Activated CD4-positive, alpha-beta T cell treated with anti-CD3 and anti-CD28 coated beads, Interleukin-2, amount 10 ng/mL, durations not matched to agents 24 days and 14 days (primary cell): ENCODE data around the gene CALML3. TPM values are rescaled to one million over a fixed set of nuclear protein-coding genes. Genes with fewer than 3 reads are reported as not detected.

Source experiments
- DNase-seq: peaks from one replicate; pipeline ENCODE4 v3.0.0; 2022
- H3K27ac Mint-ChIP-seq: one replicate; pipeline ENCODE4 v1.8.0; 2022; ENCODE audit warnings: mild to moderate bottlenecking, mixed read lengths
- H3K27me3 Mint-ChIP-seq: one replicate; pipeline ENCODE4 v1.8.0; 2022; ENCODE audit warnings: mixed read lengths
- H3K36me3 Mint-ChIP-seq: one replicate; pipeline ENCODE4 v1.8.0; 2022; ENCODE audit warnings: low read depth, mild to moderate bottlenecking, mixed read lengths
- H3K4me1 Mint-ChIP-seq: one replicate; pipeline ENCODE4 v1.8.0; 2021; ENCODE audit warnings: mixed read lengths
- H3K4me3 Mint-ChIP-seq: one replicate; pipeline ENCODE4 v1.8.0; 2022; ENCODE audit warnings: mild to moderate bottlenecking, moderate library complexity, mixed read lengths
- H3K9me3 Mint-ChIP-seq: one replicate; pipeline ENCODE4 v1.8.0; 2021; ENCODE audit warnings: mixed read lengths
- intact Hi-C: fragments of 100-400 bp; cut with micrococcal nuclease; formaldehyde crosslinking; loops from one replicate; pipeline ENCODE4 v1.15.1; 2023
- total RNA-seq: library from RNA; stranded (reverse); gene quantifications from 2 replicates; pipeline ENCODE4 v1.2.3, GENCODE V29; 2022

Gene CALML3
- total RNA-seq, 1 donor from 2014 or later: not detected

DNA sequence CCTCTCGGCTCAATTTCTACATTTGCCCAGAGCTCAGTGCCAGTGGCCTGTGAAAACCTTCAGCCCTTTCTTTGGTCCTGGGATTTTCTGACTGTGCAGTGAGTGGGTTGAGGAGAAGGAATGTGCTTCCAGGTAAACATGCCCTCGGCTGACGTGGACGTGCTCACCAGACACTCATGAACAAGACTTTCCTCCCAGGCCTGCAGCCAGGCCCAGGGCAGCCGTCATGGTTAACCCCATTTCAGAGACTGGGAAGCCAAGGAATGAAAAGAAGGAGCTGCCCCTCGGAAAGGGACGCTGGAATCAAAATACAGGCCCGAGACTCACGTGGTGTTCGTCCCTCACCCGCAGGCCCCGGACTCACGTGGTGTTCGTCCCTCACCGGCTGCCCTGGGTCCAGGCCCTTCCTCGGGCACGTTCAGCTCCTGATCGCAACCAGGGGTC is 16.6 kb upstream of the CALML3 start:
- no peak overlapping the region for H3K4me3 Mint-ChIP-seq
- no peaks in the 10 kb centered on the region for H3K36me3 Mint-ChIP-seq
- H3K9me3 Mint-ChIP-seq: no peaks in the 10 kb centered on the region
- peaks cover 4% of the 10 kb centered on the region for H3K4me1 Mint-ChIP-seq
- DNase-seq: no peak
- intact Hi-C loops: no loop called here
- H3K27ac Mint-ChIP-seq: no peak overlapping the region
- H3K27me3 Mint-ChIP-seq: peaks cover 18% of the 10 kb centered on the region

DNA sequence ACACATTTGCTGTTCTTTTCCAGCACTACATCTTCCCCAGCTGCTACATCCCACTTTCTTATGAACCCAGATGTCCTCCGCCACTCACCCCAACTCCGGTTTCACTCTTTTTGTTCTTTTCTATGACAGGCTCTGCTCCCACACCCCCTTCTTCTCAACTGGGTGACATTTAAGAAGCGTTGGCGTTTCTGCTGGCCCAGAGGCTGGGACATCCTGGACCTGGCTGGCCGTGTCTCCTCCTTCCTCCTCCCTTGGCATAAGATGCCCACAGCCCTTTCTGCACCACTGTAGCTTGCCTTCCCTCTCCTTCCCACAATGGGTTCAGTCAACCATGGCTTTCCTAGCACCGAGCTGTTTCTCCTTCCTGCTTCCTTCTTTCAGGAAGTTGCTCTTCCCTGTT is 16.0 kb upstream of the CALML3 start:
- no peaks in the 10 kb centered on the region for H3K9me3 Mint-ChIP-seq
- H3K36me3 Mint-ChIP-seq: no peaks in the 10 kb centered on the region
- DNase-seq: no peak
- no peak overlapping the region for H3K4me3 Mint-ChIP-seq
- H3K27ac Mint-ChIP-seq: no peak overlapping the region
- H3K27me3 Mint-ChIP-seq: peaks cover 24% of the 10 kb centered on the region
- intact Hi-C loops: no loop called here
- peaks cover 8% of the 10 kb centered on the region for H3K4me1 Mint-ChIP-seq

DNA sequence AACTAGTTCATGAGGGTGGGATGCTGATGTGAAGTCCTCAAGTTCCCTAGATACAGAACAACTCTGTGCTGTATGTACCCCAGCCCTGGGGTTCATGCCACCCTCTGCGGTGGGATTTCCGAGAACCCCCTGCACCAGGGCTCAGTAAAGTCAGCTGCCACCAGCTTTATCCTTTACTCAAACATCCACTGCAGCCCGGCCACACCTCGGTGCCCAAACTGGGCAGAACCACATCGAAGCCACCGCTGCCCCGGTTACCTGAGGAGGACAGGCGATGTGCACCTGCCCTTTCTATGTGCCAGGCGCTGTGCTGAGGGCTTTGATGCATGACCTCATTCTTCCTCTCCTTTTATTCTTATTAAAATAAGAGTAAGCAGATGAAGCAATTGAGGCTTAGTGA is 15.5 kb upstream of the CALML3 start:
- intact Hi-C loops: no loop called here
- H3K27ac Mint-ChIP-seq: no peak overlapping the region
- H3K4me3 Mint-ChIP-seq: no peak overlapping the region
- DNase-seq: no peak
- H3K36me3 Mint-ChIP-seq: no peaks in the 10 kb centered on the region
- no peaks in the 10 kb centered on the region for H3K9me3 Mint-ChIP-seq
- H3K27me3 Mint-ChIP-seq: peaks cover 24% of the 10 kb centered on the region
- peaks cover 8% of the 10 kb centered on the region for H3K4me1 Mint-ChIP-seq

- H3K4me1 Mint-ChIP-seq: peaks cover 8% of the 10 kb centered on the region
- DNase-seq: no peak
- H3K27ac Mint-ChIP-seq: no peak overlapping the region
- intact Hi-C loops: no loop called here
- no peaks in the 10 kb centered on the region for H3K36me3 Mint-ChIP-seq
- H3K4me3 Mint-ChIP-seq: no peak overlapping the region
- H3K9me3 Mint-ChIP-seq: no peaks in the 10 kb centered on the region
- H3K27me3 Mint-ChIP-seq: peaks cover 26% of the 10 kb centered on the region
These were observed 15.1 kb upstream of the CALML3 start for GRCh38 chr10:5509691-5510090.

DNA sequence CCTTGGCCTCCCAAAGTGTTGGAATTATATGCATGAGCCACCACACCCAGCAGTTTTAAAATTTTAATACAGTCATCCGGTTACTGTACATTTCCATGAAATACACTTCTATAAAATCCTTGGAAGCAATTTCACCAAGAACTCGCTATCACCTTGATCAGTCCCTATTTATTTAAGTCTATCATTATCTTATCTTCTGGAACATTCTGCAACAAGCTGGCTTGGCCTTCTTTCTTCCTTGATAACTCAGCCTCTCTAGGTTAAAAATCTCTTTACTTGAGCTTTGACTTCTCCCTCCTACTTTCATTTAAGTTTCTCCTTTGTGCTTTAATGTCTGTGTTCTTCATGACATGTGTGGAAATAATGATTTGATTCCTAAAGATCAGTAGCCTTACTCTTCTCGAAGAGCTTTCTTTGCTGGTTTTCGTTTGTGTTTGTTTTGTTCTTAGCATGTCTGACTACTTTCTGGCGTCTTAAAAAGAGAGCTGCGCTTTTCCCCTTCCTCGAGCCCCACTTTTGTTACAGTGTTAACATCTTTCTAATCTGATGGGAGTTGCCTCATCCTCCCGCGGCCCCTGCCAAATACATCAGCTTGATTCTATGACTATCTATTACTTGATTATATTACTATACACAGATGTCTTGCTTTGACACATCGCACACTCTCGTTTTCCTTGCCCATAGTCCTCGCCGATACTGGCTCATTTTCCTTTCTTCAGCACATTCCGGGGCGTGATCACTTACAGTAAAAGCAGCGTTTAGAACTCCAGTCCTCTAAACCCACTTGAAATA is 14.3 kb upstream of the CALML3 start:
- DNase-seq: no peak
- intact Hi-C loops: no loop called here
- Mint-ChIP-seq H3K27ac (no peak overlapping the region), H3K36me3 (no peaks in the 10 kb centered on the region), H3K4me3 (no peak overlapping the region), H3K9me3 (no peaks in the 10 kb centered on the region), H3K4me1 (peaks cover 8% of the 10 kb centered on the region), H3K27me3 (peaks cover 29% of the 10 kb centered on the region)

- Mint-ChIP-seq H3K4me1 (peaks cover 8% of the 10 kb centered on the region), H3K27ac (no peak overlapping the region), H3K9me3 (no peaks in the 10 kb centered on the region), H3K4me3 (no peak overlapping the region), H3K27me3 (peaks cover 32% of the 10 kb centered on the region), H3K36me3 (no peaks in the 10 kb centered on the region)
- no peak for DNase-seq
- intact Hi-C loops: no loop called here
These were observed 13.4 kb upstream of the CALML3 start for GRCh38 chr10:5511231-5511884.

DNA sequence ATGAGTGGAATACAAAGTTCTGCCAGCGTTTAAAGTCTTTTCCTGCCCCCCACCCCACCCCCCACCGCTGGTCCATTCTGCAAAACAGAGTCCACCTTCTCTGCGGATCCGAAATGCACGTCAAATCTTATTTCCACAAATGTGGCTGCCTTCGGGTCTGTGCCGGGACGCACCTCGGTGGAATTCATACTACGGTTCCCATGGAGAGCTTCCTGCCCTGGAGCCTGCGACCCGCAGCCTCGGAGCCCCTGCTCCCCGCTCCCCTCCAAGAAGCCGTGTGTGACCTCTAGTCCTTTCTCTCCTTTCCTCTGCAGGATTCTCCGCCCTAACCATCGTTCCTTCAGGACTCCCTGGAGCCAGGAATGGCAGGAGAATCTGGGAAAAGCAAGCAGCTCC is 12.9 kb upstream of the CALML3 start:
- Mint-ChIP-seq H3K36me3 (no peaks in the 10 kb centered on the region), H3K4me3 (no peak overlapping the region), H3K9me3 (no peaks in the 10 kb centered on the region), H3K4me1 (peaks cover 8% of the 10 kb centered on the region), H3K27me3 (peaks cover 35% of the 10 kb centered on the region), H3K27ac (no peak overlapping the region)
- intact Hi-C loops: no loop called here
- DNase-seq: no peak

GRCh38 chr10:5512331-5512730 is 12.4 kb upstream of the CALML3 start:
- H3K27ac Mint-ChIP-seq: no peak overlapping the region
- intact Hi-C loops: no loop called here
- H3K27me3 Mint-ChIP-seq: peaks cover 37% of the 10 kb centered on the region
- peaks cover 8% of the 10 kb centered on the region for H3K4me1 Mint-ChIP-seq
- H3K9me3 Mint-ChIP-seq: no peaks in the 10 kb centered on the region
- no peaks in the 10 kb centered on the region for H3K36me3 Mint-ChIP-seq
- H3K4me3 Mint-ChIP-seq: no peak overlapping the region
- no peak for DNase-seq

DNA sequence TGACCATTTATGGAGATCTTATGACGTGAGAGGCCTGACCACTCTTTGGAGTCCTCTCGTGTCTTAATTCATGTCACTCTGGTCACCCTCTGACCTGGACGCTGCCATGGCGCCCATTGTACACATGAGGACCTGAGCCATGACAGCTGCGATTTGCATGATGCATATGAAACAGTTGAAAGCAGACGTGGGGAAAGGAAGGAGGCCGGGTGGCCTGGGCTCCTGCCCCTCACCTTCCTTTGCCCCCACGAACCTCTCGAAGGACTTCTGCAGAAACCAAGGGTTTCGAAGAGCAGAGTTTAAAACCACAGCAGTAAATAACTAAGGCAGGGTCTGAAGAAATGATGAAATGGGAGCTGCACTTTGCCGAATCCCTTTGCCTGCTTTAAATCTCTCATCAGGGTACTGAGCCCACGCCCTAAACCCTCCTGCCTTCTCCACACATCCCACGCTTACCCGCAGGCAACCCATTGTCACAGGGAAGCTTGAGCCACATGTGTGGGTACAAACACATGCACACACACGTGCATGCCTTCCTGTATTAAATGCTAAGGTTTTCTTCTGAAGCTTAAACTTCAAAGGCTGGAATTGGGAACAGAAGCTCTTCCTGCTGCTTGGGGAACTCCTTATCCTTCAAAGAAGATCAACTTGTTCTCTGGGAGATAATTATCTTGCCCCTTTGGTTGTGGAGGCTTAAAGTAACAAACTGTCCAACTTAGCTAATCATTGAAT is 11.7 kb upstream of the CALML3 start:
- Mint-ChIP-seq H3K27ac (no peak overlapping the region), H3K4me1 (peaks cover 8% of the 10 kb centered on the region), H3K36me3 (no peaks in the 10 kb centered on the region), H3K4me3 (no peak overlapping the region), H3K27me3 (peaks cover 39% of the 10 kb centered on the region), H3K9me3 (no peaks in the 10 kb centered on the region)
- intact Hi-C loops: no loop called here
- DNase-seq: no peak

GRCh38 chr10:5514226-5514850 is 10.4 kb upstream of the CALML3 start:
- Mint-ChIP-seq H3K9me3 (no peaks in the 10 kb centered on the region), H3K36me3 (no peaks in the 10 kb centered on the region), H3K27ac (no peak overlapping the region), H3K4me1 (peaks cover 8% of the 10 kb centered on the region), H3K4me3 (no peak overlapping the region), H3K27me3 (peaks cover 50% of the 10 kb centered on the region)
- DNase-seq: no peak
- intact Hi-C loops: no loop called here

GRCh38 chr10:5515948-5516761 is 8.6 kb upstream of the CALML3 start:
- Mint-ChIP-seq H3K27me3 (peaks cover 52% of the 10 kb centered on the region), H3K27ac (no peak overlapping the region), H3K4me3 (no peak overlapping the region), H3K36me3 (no peaks in the 10 kb centered on the region), H3K9me3 (no peaks in the 10 kb centered on the region), H3K4me1 (peaks cover 8% of the 10 kb centered on the region)
- intact Hi-C loops: no loop called here
- DNase-seq: no peak

GRCh38 chr10:5517546-5517945 is 7.2 kb upstream of the CALML3 start:
- intact Hi-C loops: no loop called here
- Mint-ChIP-seq H3K4me3 (no peak overlapping the region), H3K27ac (no peak overlapping the region), H3K27me3 (peaks cover 47% of the 10 kb centered on the region), H3K36me3 (no peaks in the 10 kb centered on the region), H3K4me1 (peaks cover 8% of the 10 kb centered on the region), H3K9me3 (no peaks in the 10 kb centered on the region)
- DNase-seq: no peak

GRCh38 chr10:5518143-5518542 is 6.6 kb upstream of the CALML3 start:
- H3K36me3 Mint-ChIP-seq: no peaks in the 10 kb centered on the region
- H3K4me1 Mint-ChIP-seq: peaks cover 4% of the 10 kb centered on the region
- H3K27ac Mint-ChIP-seq: no peak overlapping the region
- H3K4me3 Mint-ChIP-seq: no peak overlapping the region
- intact Hi-C loops: no loop called here
- H3K27me3 Mint-ChIP-seq: peaks cover 43% of the 10 kb centered on the region
- no peak for DNase-seq
- H3K9me3 Mint-ChIP-seq: no peaks in the 10 kb centered on the region
